A549 (cell line): ENCODE measurements around the gene EIF4G3. TPM values are rescaled to one million over a fixed set of nuclear protein-coding genes. Genes with fewer than 3 reads are reported as not detected.
A peak's percentile ranks its signal among the peaks of the same experiment; 100 is the strongest.

Experiments used
- ATAC-seq, 2 experiments: fragments of 200-7000 bp in 1 of 2; fragments of >200 bp in 1 of 2; cut with Nextera tagmentation in 1 of 2; cut with Tn5 transposase in 1 of 2; 3 replicates each; pipeline versions ENCODE4 v1.8.0 to v1.9.1; 2018 to 2020; ENCODE audit warnings: mild to moderate bottlenecking in 1 of 2, moderate library complexity in 1 of 2
- CTCF ChIA-PET: fragments of 300-600 bp; sonication (Branson Sonifier 250); formaldehyde crosslinking; extraction: SDS; loops from one replicate; lab custom pipeline; 2021; ENCODE audit warnings: antibody characterized with exemption, inconsistent platforms; lab: Yijun Ruan, JAX
- POLR2A ChIA-PET: fragments of 350-600 bp; formaldehyde crosslinking; extraction: SDS; loops from one replicate; lab custom pipeline; 2021; ENCODE audit warnings: antibody characterized with exemption, inconsistent platforms; lab: Yijun Ruan, JAX
- DNase-seq, 2 experiments: peaks; one replicate each; pipeline versions ENCODE4 v3.0.0 to v3.0.0-alpha.2; 2011 to 2016; ENCODE audit warnings: low read depth in 1 of 2, low spot score in 1 of 2
- FAIRE-seq: peaks from 2 replicates; lab custom pipeline; 2011; peaks lifted over from hg19 to GRCh38; lab: Jason Lieb, UNC
- H3K27ac ChIP-seq, 2 experiments: fragments of >200 bp; sonication (Bioruptor Twin); formaldehyde crosslinking; 3 replicates each; pipeline ENCODE4 v1.5.1; 2016 to 2017
- H3K4me1 ChIP-seq: fragments of >200 bp; sonication (Bioruptor Twin); formaldehyde crosslinking; 3 replicates; pipeline ENCODE4 v1.6.1; 2016
- H3K4me2 ChIP-seq: fragments of >200 bp; sonication (Bioruptor Twin); formaldehyde crosslinking; 3 replicates; pipeline ENCODE4 v1.6.1; 2016
- H3K4me3 ChIP-seq: fragments of >200 bp; sonication (Bioruptor Twin); formaldehyde crosslinking; 3 replicates; pipeline ENCODE4 v1.5.1; 2016
- H3K9me3 ChIP-seq: fragments of >200 bp; sonication (Bioruptor Twin); formaldehyde crosslinking; 3 replicates; pipeline ENCODE4 v1.6.1; 2016
- CTCF ChIP-seq: fragments of >200 bp; sonication (Bioruptor Twin); formaldehyde crosslinking; IDR thresholded peaks from 3 replicates; pipeline ENCODE4 v1.5.1; 2016
- EP300 ChIP-seq, 2 experiments: fragments of >200 bp; sonication (Bioruptor Twin); formaldehyde crosslinking; IDR thresholded peaks; 2 replicates in 1 of 2; 3 replicates in 1 of 2; pipeline ENCODE4 v1.6.1; 2016 to 2017
- FOXS1 ChIP-seq: fragments of 250-450 bp; sonication (Bioruptor Pico); IDR thresholded peaks from 2 replicates; pipeline ENCODE4 v1.5.0; 2020; ENCODE audit warnings: mild to moderate bottlenecking, moderate library complexity
- GATA3 ChIP-seq: IDR thresholded peaks from 2 replicates; pipeline ENCODE4 v1.6.1; 2012; ENCODE audit warnings: borderline replicate concordance
- HES2 ChIP-seq: fragments of >200 bp; sonication (Bioruptor Twin); formaldehyde crosslinking; IDR thresholded peaks from 2 replicates; pipeline ENCODE4 v1.6.1; 2016
- HEYL ChIP-seq: fragments of 250-450 bp; sonication (Bioruptor Pico); IDR thresholded peaks from 2 replicates; pipeline ENCODE4 v1.8.0; 2021; ENCODE audit warnings: mild to moderate bottlenecking, moderate library complexity
- HOXB13 ChIP-seq: fragments of 250-450 bp; sonication (Bioruptor Pico); IDR thresholded peaks from 2 replicates; pipeline ENCODE4 v1.5.0; 2020; ENCODE audit warnings: low read depth, mild to moderate bottlenecking, moderate library complexity
- HOXB5 ChIP-seq: fragments of 250-450 bp; sonication (Bioruptor Pico); IDR thresholded peaks from 2 replicates; pipeline ENCODE4 v1.5.0; 2020; ENCODE audit warnings: mild to moderate bottlenecking, moderate library complexity
- JUN ChIP-seq, 2 experiments: fragments of >200 bp; sonication (Bioruptor Twin); formaldehyde crosslinking; IDR thresholded peaks; 2 replicates in 1 of 2; 3 replicates in 1 of 2; pipeline ENCODE4 v1.6.1; 2016 to 2017
- KDM5A ChIP-seq: fragments of 200-600 bp; sonication (generic); IDR thresholded peaks from 2 replicates; pipeline ENCODE4 v1.6.1; 2016; ENCODE audit warnings: antibody characterized with exemption, mild to moderate bottlenecking
- NPAS2 ChIP-seq: fragments of 250-450 bp; sonication (Bioruptor Pico); IDR thresholded peaks from 2 replicates; pipeline ENCODE4 v1.8.0; 2022; ENCODE audit warnings: mild to moderate bottlenecking, moderate library complexity, borderline replicate concordance
- PHF8 ChIP-seq: fragments of 200-600 bp; sonication (generic); IDR thresholded peaks from 2 replicates; pipeline ENCODE4 v1.6.1; 2016; ENCODE audit warnings: low read depth, mild to moderate bottlenecking, antibody characterized with exemption, moderate library complexity, borderline replicate concordance
- RAD21 ChIP-seq, 2 experiments: fragments of >200 bp in 1 of 2; sonication (Bioruptor Twin) in 1 of 2; formaldehyde crosslinking in 1 of 2; IDR thresholded peaks in 1 of 2; conservative IDR thresholded peaks in 1 of 2; 2 replicates in 1 of 2; 3 replicates in 1 of 2; pipeline ENCODE4 v1.6.1; 2012 to 2018; ENCODE audit warnings: inconsistent platforms in 1 of 2
- RARB ChIP-seq: fragments of 250-450 bp; sonication (Bioruptor Pico); IDR thresholded peaks from 2 replicates; pipeline ENCODE4 v1.8.0; 2021; ENCODE audit warnings: mild to moderate bottlenecking, moderate library complexity
- RFX5 ChIP-seq: fragments of 450-650 bp; IDR thresholded peaks from 2 replicates; pipeline ENCODE4 v1.7.1; 2014; ENCODE audit warnings: antibody characterized with exemption, mild to moderate bottlenecking, moderate library complexity
- RNF2 ChIP-seq: fragments of 200-600 bp; sonication (generic); IDR thresholded peaks from 2 replicates; pipeline ENCODE4 v1.6.1; 2016; ENCODE audit warnings: low read depth, mild to moderate bottlenecking, antibody characterized with exemption, moderate library complexity, borderline replicate concordance
- SREBF2 ChIP-seq: fragments of 450-650 bp; IDR thresholded peaks from 2 replicates; pipeline ENCODE4 v1.6.1; 2014; ENCODE audit warnings: mild to moderate bottlenecking, moderate library complexity
- TFCP2L1 ChIP-seq: fragments of 250-450 bp; sonication (Bioruptor Pico); IDR thresholded peaks from 2 replicates; pipeline ENCODE4 v1.5.0; 2021; ENCODE audit warnings: mild to moderate bottlenecking
- USF2 ChIP-seq: fragments of 450-650 bp; IDR thresholded peaks from 2 replicates; pipeline ENCODE4 v1.6.1; 2014; ENCODE audit warnings: antibody characterized with exemption
- ZC3H11A ChIP-seq: fragments of 450-650 bp; IDR thresholded peaks from 2 replicates; pipeline ENCODE4 v1.6.1; 2014; ENCODE audit warnings: antibody characterized with exemption, mild to moderate bottlenecking
- ZFP36 ChIP-seq: fragments of 450-650 bp; IDR thresholded peaks from 2 replicates; pipeline ENCODE4 v1.6.1; 2014; ENCODE audit warnings: borderline replicate concordance; ENCODE audit not compliant: partially characterized antibody
- ZNF302 ChIP-seq: fragments of 250-450 bp; sonication (Bioruptor Pico); IDR thresholded peaks from 2 replicates; pipeline ENCODE4 v1.9.0; 2021; ENCODE audit warnings: inconsistent platforms, mild to moderate bottlenecking, moderate library complexity
- ZSCAN20 ChIP-seq: fragments of 250-450 bp; sonication (Bioruptor Pico); IDR thresholded peaks from 2 replicates; pipeline ENCODE4 v1.8.0; 2022; ENCODE audit warnings: mild to moderate bottlenecking, moderate library complexity
- WGBS: methylation state at CpG from one replicate; pipeline ENCODE4 v1.1.6; 2017; ENCODE audit errors: missing lambda C conversion rate; 5-methylcytosine and 5-hydroxymethylcytosine counted together
- polyA minus RNA-seq: library from RNA; depleted of rRNA, polyadenylated mRNA; stranded (reverse); fragments of >200 nt; gene quantifications from 2 replicates; pipeline ENCODE4 v1.2.3, GENCODE V29; 2011; rRNA and poly(A)+ RNA removed
- polyA plus RNA-seq, 4 experiments: library from polyadenylated mRNA; depleted of rRNA in 3 of 4; stranded (reverse); fragments of >200 nt; fragmentation: RNase III in 1 of 4; extraction: RNeasy Plus Mini Kit Qiagen cat#74134 plus additional on column Dnase treatment in 1 of 4; gene quantifications; 2 replicates in 3 of 4; 3 replicates in 1 of 4; pipeline ENCODE4 v1.2.3, GENCODE V29; 2011 to 2017
- TF ChIP-seq, protein P1 (sequence below): fragments of 150-350 bp; IDR thresholded peaks from 2 replicates; pipeline ENCODE4 v1.6.1; 2014; ENCODE audit warnings: low read depth, mild to moderate bottlenecking, low read length
- TF ChIP-seq, protein P2 (sequence below): fragments of 250-450 bp; sonication (Bioruptor Pico); IDR thresholded peaks from 2 replicates; pipeline ENCODE4 v1.5.0; 2021; ENCODE audit warnings: mild to moderate bottlenecking, moderate library complexity, borderline replicate concordance
- TF ChIP-seq, protein P3 (sequence below): IDR thresholded peaks from 2 replicates; pipeline ENCODE4 v1.6.1; 2012; ENCODE audit warnings: low read depth, borderline replicate concordance

Gene EIF4G3, protein sequence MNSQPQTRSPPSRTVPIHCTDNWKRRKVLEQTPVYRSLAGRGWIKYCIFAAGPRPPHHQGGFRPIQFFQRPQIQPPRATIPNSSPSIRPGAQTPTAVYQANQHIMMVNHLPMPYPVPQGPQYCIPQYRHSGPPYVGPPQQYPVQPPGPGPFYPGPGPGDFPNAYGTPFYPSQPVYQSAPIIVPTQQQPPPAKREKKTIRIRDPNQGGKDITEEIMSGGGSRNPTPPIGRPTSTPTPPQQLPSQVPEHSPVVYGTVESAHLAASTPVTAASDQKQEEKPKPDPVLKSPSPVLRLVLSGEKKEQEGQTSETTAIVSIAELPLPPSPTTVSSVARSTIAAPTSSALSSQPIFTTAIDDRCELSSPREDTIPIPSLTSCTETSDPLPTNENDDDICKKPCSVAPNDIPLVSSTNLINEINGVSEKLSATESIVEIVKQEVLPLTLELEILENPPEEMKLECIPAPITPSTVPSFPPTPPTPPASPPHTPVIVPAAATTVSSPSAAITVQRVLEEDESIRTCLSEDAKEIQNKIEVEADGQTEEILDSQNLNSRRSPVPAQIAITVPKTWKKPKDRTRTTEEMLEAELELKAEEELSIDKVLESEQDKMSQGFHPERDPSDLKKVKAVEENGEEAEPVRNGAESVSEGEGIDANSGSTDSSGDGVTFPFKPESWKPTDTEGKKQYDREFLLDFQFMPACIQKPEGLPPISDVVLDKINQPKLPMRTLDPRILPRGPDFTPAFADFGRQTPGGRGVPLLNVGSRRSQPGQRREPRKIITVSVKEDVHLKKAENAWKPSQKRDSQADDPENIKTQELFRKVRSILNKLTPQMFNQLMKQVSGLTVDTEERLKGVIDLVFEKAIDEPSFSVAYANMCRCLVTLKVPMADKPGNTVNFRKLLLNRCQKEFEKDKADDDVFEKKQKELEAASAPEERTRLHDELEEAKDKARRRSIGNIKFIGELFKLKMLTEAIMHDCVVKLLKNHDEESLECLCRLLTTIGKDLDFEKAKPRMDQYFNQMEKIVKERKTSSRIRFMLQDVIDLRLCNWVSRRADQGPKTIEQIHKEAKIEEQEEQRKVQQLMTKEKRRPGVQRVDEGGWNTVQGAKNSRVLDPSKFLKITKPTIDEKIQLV (N-terminal part only)
- polyA plus RNA-seq (2011; rRNA removed), result 46.9 and 51.3 TPM in 2 replicates
- polyA plus RNA-seq (2012; cell fraction: cytosol; rRNA removed), result 13.9 and 18.4 TPM in 2 replicates
- polyA plus RNA-seq (2012; cell fraction: nucleus; rRNA removed), result 33.5 and 35.1 TPM in 2 replicates
- 22.5 to 25.0 TPM (median 24.4 TPM) in 3 replicates for polyA plus RNA-seq (2017; fragmentation: RNase III; extraction: RNeasy Plus Mini Kit Qiagen cat#74134 plus additional on column Dnase treatment)
- polyA minus RNA-seq, result 60.8 and 77.2 TPM in 2 replicates

DNA sequence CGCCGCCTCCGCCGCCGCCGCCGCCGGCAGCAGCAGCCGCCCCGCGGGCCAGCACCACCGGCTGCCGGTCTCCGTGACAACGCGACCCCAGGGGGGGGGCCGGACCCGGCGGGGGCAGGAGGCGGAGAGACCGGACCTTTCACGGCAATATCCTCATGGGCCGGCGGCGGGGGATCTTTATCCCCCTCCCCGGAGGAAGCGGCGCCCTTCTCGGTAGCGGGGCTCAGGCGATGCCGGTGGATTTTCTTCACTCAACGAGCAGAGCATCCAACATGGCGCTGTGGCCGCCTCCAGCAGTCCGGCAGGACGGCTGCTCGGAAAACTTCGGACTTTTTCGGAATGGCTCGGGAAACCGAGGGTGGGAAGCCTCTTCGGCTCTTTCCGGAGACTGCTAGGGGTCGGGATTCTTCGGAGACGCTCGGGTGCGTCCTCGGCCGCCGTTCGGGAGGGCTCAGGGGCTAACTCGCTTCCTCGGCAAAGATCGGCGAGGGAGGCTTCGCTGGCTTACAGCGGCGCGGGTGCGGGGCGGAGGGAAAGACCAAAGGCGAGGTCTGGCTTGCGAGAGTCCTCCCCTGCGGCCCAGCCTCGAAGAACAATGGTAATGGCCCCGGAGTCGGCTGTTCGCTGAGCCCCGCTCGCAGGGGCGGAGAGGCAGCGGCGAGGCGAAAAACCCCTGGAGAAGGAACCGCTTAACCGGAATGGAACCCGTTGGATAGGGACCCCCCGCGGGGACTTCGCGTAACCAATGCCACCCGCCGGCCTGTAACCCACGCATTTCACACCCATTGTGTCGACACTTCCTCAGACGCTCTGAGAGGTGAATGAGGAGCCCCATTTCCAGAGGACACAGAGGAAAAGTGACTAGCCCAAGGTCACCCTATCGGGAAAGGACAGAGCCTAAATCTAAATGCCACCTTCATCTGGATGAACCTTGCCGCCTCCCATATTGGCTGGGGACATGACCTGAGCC, at the start of gene EIF4G3:
Gene EIF4G3 (minus strand): TSS at position 312 of the 970 bp plus-strand sequence. CDS start 174,155 bp downstream, outside the sequence.
- DNase-seq, result peak; percentile 77 to 92
- Histone ChIP-seq H3K9me3 (no peaks in the 10 kb centered on the region), H3K27ac (peak within 1 kb of the TSS; percentile 93 to 99), H3K4me2 (peak within 1 kb of the TSS; percentile 95), H3K4me1 (peaks cover 21% of the 10 kb centered on the region), H3K4me3 (peak within 1 kb of the TSS; percentile 94)
- ChIA-PET CTCF (interaction anchor here (1.4 kb wide), 1 partner anchor 14 kb away, joined by 4 read pairs; no protein-coding TSS in a partner anchor), POLR2A (no interaction called here)
- 0% methylated on average over 11 of the region's 90 CpGs for WGBS
- peak; percentile 87 to 97 for ATAC-seq
- no peak for FAIRE-seq
- TF ChIP-seq, protein P1, sequence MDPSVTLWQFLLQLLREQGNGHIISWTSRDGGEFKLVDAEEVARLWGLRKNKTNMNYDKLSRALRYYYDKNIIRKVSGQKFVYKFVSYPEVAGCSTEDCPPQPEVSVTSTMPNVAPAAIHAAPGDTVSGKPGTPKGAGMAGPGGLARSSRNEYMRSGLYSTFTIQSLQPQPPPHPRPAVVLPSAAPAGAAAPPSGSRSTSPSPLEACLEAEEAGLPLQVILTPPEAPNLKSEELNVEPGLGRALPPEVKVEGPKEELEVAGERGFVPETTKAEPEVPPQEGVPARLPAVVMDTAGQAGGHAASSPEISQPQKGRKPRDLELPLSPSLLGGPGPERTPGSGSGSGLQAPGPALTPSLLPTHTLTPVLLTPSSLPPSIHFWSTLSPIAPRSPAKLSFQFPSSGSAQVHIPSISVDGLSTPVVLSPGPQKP, result no peak
- TF ChIP-seq RFX5 (no peak), RNF2 (no peak), EP300 (IDR thresholded peaks at IDR 0.05) (no peak), RARB (CRISPR knock-in tag) (no peak), HOXB13 (CRISPR knock-in tag) (peak; percentile 16; the same call in 1 of the 2 replicates), KDM5A (no peak), ZNF302 (CRISPR knock-in tag) (no peak), PHF8 (peak; percentile 42; the same call in 1 of the 2 replicates), USF2 (no peak), ZFP36 (no peak), CTCF (no peak), HES2 (no peak), HEYL (no peak), RAD21 (conservative IDR thresholded peaks at IDR 0.05 in 1 of 2, IDR thresholded peaks at IDR 0.05 in 1 of 2) (no peak), GATA3 (no peak), ZSCAN20 (CRISPR knock-in tag) (no peak), NPAS2 (CRISPR knock-in tag) (no peak), TFCP2L1 (CRISPR knock-in tag) (no peak), HOXB5 (CRISPR knock-in tag) (no peak), SREBF2 (no peak), ZC3H11A (no peak), FOXS1 (no peak), JUN (IDR thresholded peaks at IDR 0.05) (peak; percentile 34 to 88; a peak in 4 of 5 replicates)
- TF ChIP-seq, protein P2, sequence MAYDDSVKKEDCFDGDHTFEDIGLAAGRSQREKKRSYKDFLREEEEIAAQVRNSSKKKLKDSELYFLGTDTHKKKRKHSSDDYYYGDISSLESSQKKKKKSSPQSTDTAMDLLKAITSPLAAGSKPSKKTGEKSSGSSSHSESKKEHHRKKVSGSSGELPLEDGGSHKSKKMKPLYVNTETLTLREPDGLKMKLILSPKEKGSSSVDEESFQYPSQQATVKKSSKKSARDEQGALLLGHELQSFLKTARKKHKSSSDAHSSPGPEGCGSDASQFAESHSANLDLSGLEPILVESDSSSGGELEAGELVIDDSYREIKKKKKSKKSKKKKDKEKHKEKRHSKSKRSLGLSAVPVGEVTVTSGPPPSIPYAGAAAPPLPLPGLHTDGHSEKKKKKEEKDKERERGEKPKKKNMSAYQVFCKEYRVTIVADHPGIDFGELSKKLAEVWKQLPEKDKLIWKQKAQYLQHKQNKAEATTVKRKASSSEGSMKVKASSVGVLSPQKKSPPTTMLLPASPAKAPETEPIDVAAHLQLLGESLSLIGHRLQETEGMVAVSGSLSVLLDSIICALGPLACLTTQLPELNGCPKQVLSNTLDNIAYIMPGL (CRISPR knock-in tag), result no peak
- TF ChIP-seq, protein P3, sequence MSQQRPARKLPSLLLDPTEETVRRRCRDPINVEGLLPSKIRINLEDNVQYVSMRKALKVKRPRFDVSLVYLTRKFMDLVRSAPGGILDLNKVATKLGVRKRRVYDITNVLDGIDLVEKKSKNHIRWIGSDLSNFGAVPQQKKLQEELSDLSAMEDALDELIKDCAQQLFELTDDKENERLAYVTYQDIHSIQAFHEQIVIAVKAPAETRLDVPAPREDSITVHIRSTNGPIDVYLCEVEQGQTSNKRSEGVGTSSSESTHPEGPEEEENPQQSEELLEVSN, result peak; percentile 92
